Cardiac fibroblast (primary cell): ENCODE results near the gene LSG1.
A peak's percentile ranks its signal among the peaks of the same experiment; 100 is the strongest.
"Not testable (repeated sequence)": the region's sequence is repeated elsewhere in the genome, so short reads cannot be mapped to it uniquely, and the experiment has no call there.

Source experiments
- DNase-seq, 2 donors: peaks; one replicate each; pipeline versions ENCODE4 v3.0.0 to v3.0.0-alpha.2; 2010; ENCODE audit warnings: low read depth in 2 of 2
- H3K4me3 ChIP-seq, 2 donors: replicated peaks in 1 of 2; 1 replicate in 1 of 2; 2 replicates in 1 of 2; pipeline ENCODE4 v1.5.1; 2011; ENCODE audit warnings: low read depth in 2 of 2, low read length in 2 of 2, mild to moderate bottlenecking in 2 of 2, moderate library complexity in 1 of 2
- TF ChIP-seq, protein P1 (sequence below): IDR thresholded peaks from one replicate; pipeline ENCODE4 v1.5.1; 2011; ENCODE audit warnings: low read depth, mild to moderate bottlenecking, low read length, inconsistent platforms

Gene LSG1

DNA sequence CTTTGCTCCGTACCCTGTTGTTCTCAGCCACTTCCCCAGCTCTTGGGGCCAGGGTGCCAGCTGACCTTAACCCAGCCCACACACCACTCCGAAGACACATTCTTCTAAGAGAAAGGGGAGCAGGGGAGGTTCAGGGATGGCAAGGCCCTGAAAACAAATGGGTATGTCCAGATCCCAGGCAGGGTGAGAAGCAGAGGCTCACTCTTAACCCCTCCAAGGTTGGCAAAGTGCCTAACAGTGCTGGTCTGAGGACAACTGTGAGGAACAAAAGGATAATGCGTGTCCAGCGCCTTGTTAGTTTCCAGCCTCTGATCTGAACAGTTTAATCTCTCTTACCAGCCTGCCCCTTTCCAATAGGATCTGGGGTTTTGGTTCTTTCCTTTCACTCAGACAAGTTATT is 40.3 kb downstream of the LSG1 start:
- H3K4me3 ChIP-seq: peak overlapping the region in 1 of 2 donors; percentile 81
- TF ChIP-seq, protein P1, sequence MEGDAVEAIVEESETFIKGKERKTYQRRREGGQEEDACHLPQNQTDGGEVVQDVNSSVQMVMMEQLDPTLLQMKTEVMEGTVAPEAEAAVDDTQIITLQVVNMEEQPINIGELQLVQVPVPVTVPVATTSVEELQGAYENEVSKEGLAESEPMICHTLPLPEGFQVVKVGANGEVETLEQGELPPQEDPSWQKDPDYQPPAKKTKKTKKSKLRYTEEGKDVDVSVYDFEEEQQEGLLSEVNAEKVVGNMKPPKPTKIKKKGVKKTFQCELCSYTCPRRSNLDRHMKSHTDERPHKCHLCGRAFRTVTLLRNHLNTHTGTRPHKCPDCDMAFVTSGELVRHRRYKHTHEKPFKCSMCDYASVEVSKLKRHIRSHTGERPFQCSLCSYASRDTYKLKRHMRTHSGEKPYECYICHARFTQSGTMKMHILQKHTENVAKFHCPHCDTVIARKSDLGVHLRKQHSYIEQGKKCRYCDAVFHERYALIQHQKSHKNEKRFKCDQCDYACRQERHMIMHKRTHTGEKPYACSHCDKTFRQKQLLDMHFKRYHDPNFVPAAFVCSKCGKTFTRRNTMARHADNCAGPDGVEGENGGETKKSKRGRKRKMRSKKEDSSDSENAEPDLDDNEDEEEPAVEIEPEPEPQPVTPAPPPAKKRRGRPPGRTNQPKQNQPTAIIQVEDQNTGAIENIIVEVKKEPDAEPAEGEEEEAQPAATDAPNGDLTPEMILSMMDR: no peak
- no peak for DNase-seq

DNA sequence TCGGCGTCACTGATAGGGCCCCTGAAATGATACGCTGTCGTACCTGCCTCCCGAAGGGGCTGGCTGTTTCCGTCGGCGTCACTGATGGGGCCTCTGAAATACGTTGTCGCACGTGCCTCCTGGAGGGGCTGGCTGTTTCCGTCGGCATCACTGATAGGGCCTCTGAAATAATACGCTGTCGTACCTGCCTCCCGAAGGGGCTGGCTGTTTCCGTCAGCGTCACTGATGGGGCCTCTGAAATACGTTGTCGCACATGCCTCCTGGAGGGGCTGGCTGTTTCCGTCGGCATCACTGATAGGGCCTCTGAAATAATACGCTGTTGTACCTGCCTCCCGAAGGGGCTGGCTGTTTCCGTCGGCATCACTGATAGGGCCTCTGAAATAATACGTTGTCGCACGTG is 41.3 kb downstream of the LSG1 start:
- not testable (repeated sequence) for DNase-seq

DNA sequence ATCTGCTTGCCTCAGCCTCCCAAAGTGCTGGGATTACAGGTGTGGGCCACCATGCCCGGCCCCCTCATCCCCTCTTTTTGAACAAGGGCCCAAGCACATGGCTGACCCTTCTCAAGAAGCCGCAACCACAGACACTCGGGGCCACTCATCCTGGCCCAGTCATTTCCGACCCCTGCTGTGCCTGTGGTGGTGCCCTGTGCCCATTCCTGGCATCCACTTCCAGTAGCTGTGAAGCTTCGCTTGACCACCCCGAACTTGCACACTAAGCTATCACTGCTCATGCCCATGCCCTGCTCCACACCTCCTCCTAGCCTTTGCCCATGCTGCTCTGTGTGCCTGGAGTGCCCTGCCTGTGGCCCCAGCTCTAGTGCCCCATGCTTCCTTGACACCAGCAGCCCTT is 47.0 kb downstream of the LSG1 start:
- DNase-seq: no peak
- TF ChIP-seq, protein P1: no peak
- H3K4me3 ChIP-seq: no peak overlapping the region

More for the DNA sequence above, 41.3 kb downstream of the LSG1 start:
- not testable (repeated sequence) for H3K4me3 ChIP-seq

DNA sequence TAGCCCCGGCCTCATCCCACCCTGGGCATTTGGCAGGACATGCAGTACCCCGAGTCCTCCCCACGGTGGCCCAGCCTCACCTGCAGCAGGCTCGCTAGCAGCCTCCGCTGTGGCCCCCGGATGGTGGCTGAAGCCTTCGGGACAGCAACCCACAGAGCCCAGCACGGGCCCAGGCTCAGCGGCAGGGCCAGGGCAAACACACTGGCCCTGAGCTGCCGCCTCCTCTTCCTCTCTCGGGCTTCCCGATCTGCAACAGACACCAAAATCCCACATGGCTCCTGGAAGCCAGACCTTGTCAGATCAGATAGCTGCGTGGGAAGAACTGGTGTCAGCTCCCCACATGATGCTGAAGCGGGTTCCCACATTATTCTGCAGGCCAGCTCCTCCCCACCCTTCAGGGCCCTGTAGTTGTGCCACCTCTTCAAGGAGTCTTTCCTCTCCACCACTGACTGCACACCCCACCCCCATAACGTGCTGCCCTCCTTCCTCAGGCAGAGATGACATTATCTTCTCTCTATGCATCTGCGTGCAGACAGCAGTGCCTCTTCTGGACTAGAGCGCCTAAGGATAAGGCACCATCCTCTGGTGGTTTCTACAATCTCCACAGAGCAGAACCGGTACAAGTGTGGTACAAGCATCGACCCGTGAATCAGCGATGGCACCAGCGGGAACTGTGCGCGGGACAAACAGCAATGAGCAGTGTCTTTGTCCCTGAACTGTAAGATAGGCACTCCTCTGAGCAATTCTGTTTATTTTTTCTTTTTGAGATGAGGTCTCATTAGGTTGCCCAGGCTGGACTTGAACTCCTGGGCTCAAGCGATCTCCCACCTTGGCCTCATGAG is 48.3 kb downstream of the LSG1 start:
- no peak overlapping the region for H3K4me3 ChIP-seq

DNA sequence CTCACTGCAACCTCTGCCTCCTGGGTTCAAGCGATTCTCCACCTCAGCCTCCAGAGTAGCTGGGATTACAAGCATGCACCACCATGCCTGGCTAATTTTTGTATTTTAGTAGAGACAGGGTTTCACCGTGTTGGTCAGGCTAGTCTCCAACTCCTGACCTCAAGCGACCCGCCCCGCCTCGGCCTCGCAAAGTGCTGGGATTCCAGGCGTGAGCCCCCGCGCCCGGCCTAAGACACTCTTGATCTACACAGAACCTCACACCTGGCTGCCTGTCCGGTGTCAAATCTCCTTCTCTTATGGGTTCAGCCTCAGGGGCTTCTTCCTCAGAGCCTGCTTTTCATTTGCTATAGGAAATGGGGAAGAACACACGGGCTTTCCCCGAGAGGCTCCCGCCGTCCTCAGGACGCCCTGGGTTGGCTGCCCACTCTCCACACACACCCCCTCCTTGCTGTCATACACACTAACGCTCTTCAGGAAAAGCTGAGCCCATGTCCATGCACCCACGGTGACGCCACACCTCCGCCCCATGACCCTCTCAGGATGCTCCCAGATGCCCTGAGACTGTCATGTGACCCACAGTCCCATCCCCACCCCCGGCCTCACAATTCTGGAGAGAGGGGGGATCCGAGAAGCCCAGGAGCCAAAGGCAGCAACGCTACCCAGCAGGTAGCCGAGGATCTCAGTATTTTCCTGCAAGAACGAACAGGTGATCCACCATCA is 49.2 kb downstream of the LSG1 start:
- DNase-seq: no peak
- no peak overlapping the region for H3K4me3 ChIP-seq
- TF ChIP-seq, protein P1: no peak

More for the DNA sequence above, 48.3 kb downstream of the LSG1 start:
- TF ChIP-seq, protein P1: peak; percentile 19
- DNase-seq: no peak

DNA sequence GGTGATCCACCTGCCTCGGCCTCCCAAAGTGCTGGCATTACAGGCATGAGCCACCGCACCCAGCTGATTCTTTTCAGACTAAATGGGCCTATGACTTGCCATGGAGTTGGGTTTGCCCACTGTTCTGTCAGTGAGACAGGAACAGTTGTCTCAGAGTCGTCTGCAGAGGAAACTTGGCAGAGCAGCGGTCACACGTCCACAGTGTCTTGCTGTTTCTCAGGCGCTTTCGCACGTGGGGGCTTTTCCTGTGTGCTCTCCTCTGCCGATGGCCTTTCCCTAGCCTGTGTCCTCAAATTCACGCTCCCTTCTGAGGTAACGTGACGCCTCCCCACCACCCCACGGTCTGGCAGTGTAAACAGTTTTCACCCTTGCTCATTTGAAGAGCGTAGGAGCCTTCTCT is 50.0 kb downstream of the LSG1 start:
- no peak for DNase-seq
- TF ChIP-seq, protein P1: no peak

DNA sequence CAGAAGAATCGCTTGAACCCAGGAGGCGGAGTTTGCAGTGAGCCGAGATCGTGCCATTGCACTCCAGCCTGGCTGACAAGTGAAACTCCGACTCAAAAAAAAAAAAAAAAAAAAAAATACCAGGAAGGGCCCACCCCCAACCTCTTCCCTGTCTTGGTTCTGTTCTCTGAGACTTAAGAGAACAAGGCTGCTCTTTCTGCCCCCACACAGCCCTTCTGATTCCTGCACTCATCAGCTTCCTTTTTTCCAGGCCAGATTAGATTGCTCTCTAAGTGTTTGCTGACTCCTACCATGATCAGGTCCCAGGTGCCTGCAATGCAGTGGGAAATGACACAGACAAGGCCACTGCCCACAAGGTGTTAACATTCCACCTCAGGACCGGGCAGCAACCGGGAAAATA is 51.8 kb downstream of the LSG1 start:
- no peak overlapping the region for H3K4me3 ChIP-seq
- TF ChIP-seq, protein P1: no peak
- no peak for DNase-seq

More for the DNA sequence above, 50.0 kb downstream of the LSG1 start:
- H3K4me3 ChIP-seq: no peak overlapping the region
